SK-N-SH (cell line): ENCODE data around the gene MAN1A1. TPM values are rescaled to one million over a fixed set of nuclear protein-coding genes. Genes with fewer than 3 reads are reported as not detected.

Source experiments
- CTCF ChIA-PET: fragments of 300-600, 350-600 bp; formaldehyde crosslinking; extraction: SDS; loops from one replicate; lab custom pipeline; 2021; lab: Yijun Ruan, JAX
- POLR2A ChIA-PET: fragments of 350-600 bp; sonication (Branson Sonifier 250); formaldehyde crosslinking; extraction: SDS; loops from one replicate; lab custom pipeline; 2020; ENCODE audit warnings: antibody characterized with exemption, inconsistent platforms; lab: Yijun Ruan, JAX
- DNase-seq: peaks from one replicate; pipeline ENCODE4 v3.0.0; 2012
- H2AFZ ChIP-seq: fragments of 200-600 bp; sonication (generic); 2 replicates; pipeline ENCODE4 v1.8.1; 2016; ENCODE audit warnings: antibody characterized with exemption, mild to moderate bottlenecking, low read depth
- H3F3A ChIP-seq: fragments of 200-600 bp; sonication (generic); replicated peaks from 2 replicates; pipeline ENCODE3; 2016; ENCODE audit warnings: antibody characterized with exemption, mild to moderate bottlenecking; ENCODE audit not compliant: insufficient read depth
- H3K27ac ChIP-seq, 2 experiments: fragments of 200-500 bp in 1 of 2; fragments of 200-600 bp in 1 of 2; sonication (Bioruptor generic) in 1 of 2; sonication (generic), shearing (Covaris generic) in 1 of 2; 2 replicates each; pipeline versions ENCODE4 v1.5.1 to v1.6.1; 2014 to 2016; ENCODE audit warnings: low read depth in 2 of 2, inconsistent platforms in 1 of 2, low read length in 1 of 2, mild to moderate bottlenecking in 1 of 2, mixed read lengths in 1 of 2
- H3K27me3 ChIP-seq: fragments of 200-600 bp; sonication (generic), shearing (Covaris generic); 2 replicates; pipeline ENCODE4 v1.6.1; 2016; ENCODE audit warnings: mixed run types; ENCODE audit not compliant: insufficient read depth
- H3K36me3 ChIP-seq, 2 experiments: fragments of 200-500 bp in 1 of 2; fragments of 200-600 bp in 1 of 2; sonication (Bioruptor generic) in 1 of 2; sonication (generic) in 1 of 2; replicated peaks in 1 of 2; 2 replicates each; pipeline versions ENCODE3 to v1.5.1; 2014 to 2016; ENCODE audit warnings: low read length in 1 of 2, mild to moderate bottlenecking in 1 of 2; ENCODE audit not compliant: insufficient read depth in 2 of 2, control insufficient read depth in 1 of 2
- H3K4me1 ChIP-seq, 2 experiments: fragments of 200-500 bp in 1 of 2; fragments of 200-600 bp in 1 of 2; sonication (Bioruptor generic) in 1 of 2; sonication (generic), shearing (Covaris generic) in 1 of 2; 2 replicates each; pipeline versions ENCODE4 v1.5.1 to v1.6.1; 2014 to 2016; ENCODE audit warnings: low read depth in 1 of 2, low read length in 1 of 2, mixed run types in 1 of 2; ENCODE audit not compliant: insufficient read depth in 2 of 2, control insufficient read depth in 1 of 2
- H3K4me2 ChIP-seq: fragments of 200-600 bp; sonication (generic), shearing (Covaris generic); 2 replicates; pipeline ENCODE4 v1.6.1; 2017; ENCODE audit warnings: mixed run types
- H3K4me3 ChIP-seq, 2 experiments: fragments of 200-500 bp in 1 of 2; fragments of 200-600 bp in 1 of 2; sonication (Bioruptor generic) in 1 of 2; sonication (generic), shearing (Covaris generic) in 1 of 2; 2 replicates each; pipeline versions ENCODE4 v1.5.1 to v1.8.1; 2014 to 2016; ENCODE audit warnings: low read depth in 2 of 2, inconsistent platforms in 1 of 2, low read length in 1 of 2, mild to moderate bottlenecking in 1 of 2, mixed read lengths in 1 of 2, moderate library complexity in 1 of 2
- H3K79me2 ChIP-seq: fragments of 200-600 bp; sonication (generic); 2 replicates; pipeline ENCODE4 v1.8.1; 2017; ENCODE audit warnings: mild to moderate bottlenecking; ENCODE audit not compliant: insufficient read depth
- H3K9ac ChIP-seq: fragments of 200-600 bp; sonication (generic); 2 replicates; pipeline ENCODE4 v1.6.1; 2017; ENCODE audit warnings: mixed run types
- H3K9me2 ChIP-seq: fragments of 200-600 bp; sonication (generic); 2 replicates; pipeline ENCODE4 v1.6.1; 2017; ENCODE audit warnings: mixed run types
- H3K9me3 ChIP-seq: fragments of 200-600 bp; sonication (generic); 2 replicates; pipeline ENCODE4 v1.6.1; 2017; ENCODE audit warnings: mixed run types, mild to moderate bottlenecking, moderate library complexity
- H4K20me1 ChIP-seq: fragments of 200-600 bp; sonication (generic); 2 replicates; pipeline ENCODE4 v1.6.1; 2017; ENCODE audit warnings: mild to moderate bottlenecking, mixed run types; ENCODE audit not compliant: insufficient read depth
- CHD2 ChIP-seq: fragments of 150-350 bp; IDR thresholded peaks from 2 replicates; pipeline ENCODE4 v1.6.1; 2018; ENCODE audit warnings: low read length; ENCODE audit not compliant: partially characterized antibody
- EP300 ChIP-seq, 2 experiments: IDR thresholded peaks; 2 replicates each; pipeline versions ENCODE4 v1.4.0 to v1.6.1; 2012; ENCODE audit warnings: borderline replicate concordance in 1 of 2, low read depth in 1 of 2, low read length in 1 of 2
- EZH2phosphoT487 ChIP-seq: fragments of 200-600 bp; sonication (generic); IDR thresholded peaks from 2 replicates; pipeline ENCODE4 v1.6.1; 2017; ENCODE audit warnings: low read depth, mixed run types, mild to moderate bottlenecking, antibody characterized with exemption, moderate library complexity, borderline replicate concordance
- FOSL2 ChIP-seq: IDR thresholded peaks from 2 replicates; pipeline ENCODE4 v1.4.0; 2012; ENCODE audit warnings: low read depth, mild to moderate bottlenecking, moderate library complexity, borderline replicate concordance
- FOXJ3 ChIP-seq: sonication (generic); formaldehyde crosslinking; IDR thresholded peaks from 2 replicates; pipeline ENCODE4 v1.5.1; 2020; ENCODE audit warnings: mild to moderate bottlenecking, missing genetic modification reagents
- GABPA ChIP-seq: IDR thresholded peaks from 2 replicates; pipeline ENCODE4 v1.4.0; 2012; ENCODE audit warnings: low read depth, mild to moderate bottlenecking
- IRF3 ChIP-seq: fragments of 150-350 bp; IDR thresholded peaks from 2 replicates; pipeline ENCODE4 v1.6.1; 2016; ENCODE audit warnings: mild to moderate bottlenecking, low read depth, low read length
- MXI1 ChIP-seq: IDR thresholded peaks from 2 replicates; pipeline ENCODE4 v1.6.1; 2012; ENCODE audit warnings: mild to moderate bottlenecking, low read depth, low read length, improper control_type of control experiment
- NRF1 ChIP-seq: IDR thresholded peaks from 2 replicates; pipeline ENCODE4 v1.6.1; 2012; ENCODE audit warnings: low read depth, mild to moderate bottlenecking, low read length
- RAD21 ChIP-seq: IDR thresholded peaks from 2 replicates; pipeline ENCODE4 v1.6.1; 2012; ENCODE audit warnings: mild to moderate bottlenecking, low read length
- TAF1 ChIP-seq: IDR thresholded peaks from 2 replicates; pipeline ENCODE4 v1.6.1; 2012; ENCODE audit warnings: low read depth, mild to moderate bottlenecking, low read length, moderate library complexity, borderline replicate concordance
- YY1 ChIP-seq: IDR thresholded peaks from 2 replicates; pipeline ENCODE4 v1.4.0; 2012; ENCODE audit warnings: low read depth, mild to moderate bottlenecking
- WGBS: methylation state at CpG from one replicate; pipeline ENCODE4 v1.1.6; 2017; ENCODE audit warnings: low lambda C conversion rate; 5-methylcytosine and 5-hydroxymethylcytosine counted together
- polyA plus RNA-seq, 3 experiments: library from polyadenylated mRNA; depleted of rRNA; stranded (reverse); fragments of >200 nt; gene quantifications; 2 replicates each; pipeline ENCODE4 v1.2.3, GENCODE V29; 2012
- TF ChIP-seq, protein P1 (sequence below): IDR thresholded peaks from 2 replicates; pipeline ENCODE4; 2012

The MAN1A1 gene
- polyA plus RNA-seq, 1 of the 3 experiments (the other 2 are of a cell fraction), result 28.0 TPM

DNA sequence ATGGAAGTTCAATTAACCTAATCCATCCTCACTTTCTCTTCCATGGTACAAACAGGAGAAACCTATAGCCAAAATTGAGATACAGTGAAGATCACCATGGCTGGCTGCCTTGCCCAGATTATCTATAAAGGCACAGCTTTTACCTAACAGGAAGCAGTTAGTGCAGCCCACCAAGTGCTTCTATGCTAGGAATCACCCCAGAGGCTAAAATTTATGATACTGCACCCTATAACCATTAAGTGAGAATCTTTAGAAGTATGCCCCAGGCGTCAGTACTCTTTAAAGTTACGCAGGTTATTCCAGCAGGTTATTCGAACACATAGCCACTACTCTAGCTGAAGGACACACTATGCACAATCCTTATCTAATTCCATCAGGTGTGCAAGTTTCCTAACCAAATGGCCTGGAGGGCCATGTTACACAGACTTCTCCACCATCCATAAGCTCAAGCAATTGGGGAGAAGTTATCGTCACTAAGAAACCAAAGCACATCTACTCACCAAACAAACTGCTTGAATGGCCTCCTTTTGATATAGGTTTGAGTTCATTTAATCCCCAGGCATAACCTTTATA lies 43.1 kb downstream of the MAN1A1 start:
- DNase-seq, result no peak
- H3K27ac ChIP-seq, result no peak overlapping the region
- H4K20me1 ChIP-seq, result no peaks in the 10 kb centered on the region
- CTCF ChIA-PET, result interaction anchor here (1.2 kb wide), 1 partner anchor 8 kb away, joined by 3 read pairs; no protein-coding TSS in a partner anchor
- POLR2A ChIA-PET, result no interaction called here
- H3K27me3 ChIP-seq, result no peaks in the 10 kb centered on the region
- TF ChIP-seq GABPA (no peak), IRF3 (no peak), TAF1 (no peak), EP300 (IDR thresholded peaks at IDR 0.05; ENCODE audit: borderline replicate concordance in 1 of 2, low read depth in 1 of 2, low read length in 1 of 2) (no peak), MXI1 (no peak)
- peaks cover 30 to 31% of the 10 kb centered on the region in 2 experiments for H3K36me3 ChIP-seq
- H3K4me3 ChIP-seq, result no peak overlapping the region
- WGBS, result 63% methylated on average over 4 of the region's 4 CpGs
- no peak overlapping the region for H3K4me2 ChIP-seq
- no peak overlapping the region for H2AFZ ChIP-seq
- no peaks in the 10 kb centered on the region; the same call in 1 of the 2 replicates for H3K79me2 ChIP-seq
- H3K9me2 ChIP-seq, result no peaks in the 10 kb centered on the region
- H3K4me1 ChIP-seq, result peaks cover 4 to 18% of the 10 kb centered on the region in 2 experiments; a peak in 3 of 4 replicates
- peaks cover 30% of the 10 kb centered on the region for H3F3A ChIP-seq
- no peak overlapping the region for H3K9ac ChIP-seq
- no peaks in the 10 kb centered on the region for H3K9me3 ChIP-seq

DNA sequence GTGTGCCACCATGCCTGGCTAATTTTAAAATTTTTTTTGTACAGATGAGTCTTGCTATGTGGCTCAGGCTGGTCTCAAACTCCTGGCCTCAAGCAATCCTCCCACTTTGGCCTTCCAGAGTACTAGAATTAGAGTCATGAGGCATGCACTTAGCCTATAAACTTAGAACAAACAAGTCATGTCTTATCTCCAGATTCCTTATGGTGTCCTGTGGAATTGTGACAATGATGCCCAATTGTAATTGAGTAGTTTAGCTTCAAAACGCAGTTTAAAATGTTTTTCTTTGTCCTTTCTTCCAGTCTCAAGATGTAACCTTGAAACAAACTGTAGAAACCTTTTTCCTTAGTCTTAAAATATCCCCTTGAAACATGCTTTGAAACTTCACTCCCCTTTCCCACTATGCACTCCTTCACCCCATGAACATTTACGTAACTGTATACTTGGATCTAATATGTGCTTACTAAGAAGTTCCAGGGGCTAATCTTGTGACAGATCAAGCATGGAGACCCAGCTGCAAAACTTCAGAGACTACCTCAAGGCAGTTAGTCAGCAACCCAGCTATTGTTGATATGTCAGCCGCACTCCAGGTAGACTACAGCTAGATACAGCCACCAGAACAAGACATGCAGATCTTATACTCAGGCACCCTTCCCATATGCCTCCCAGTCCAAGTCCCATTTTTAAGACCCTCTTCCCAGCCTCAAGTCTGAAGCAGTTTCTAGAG lies 46.2 kb downstream of the MAN1A1 start:
- TF ChIP-seq YY1 (no peak), IRF3 (no peak), FOSL2 (no peak), NRF1 (no peak), MXI1 (no peak), EZH2phosphoT487 (no peak), TAF1 (no peak), RAD21 (no peak), CHD2 (no peak), GABPA (no peak), FOXJ3 (CRISPR knock-in tag) (no peak)
- TF ChIP-seq, protein P1, sequence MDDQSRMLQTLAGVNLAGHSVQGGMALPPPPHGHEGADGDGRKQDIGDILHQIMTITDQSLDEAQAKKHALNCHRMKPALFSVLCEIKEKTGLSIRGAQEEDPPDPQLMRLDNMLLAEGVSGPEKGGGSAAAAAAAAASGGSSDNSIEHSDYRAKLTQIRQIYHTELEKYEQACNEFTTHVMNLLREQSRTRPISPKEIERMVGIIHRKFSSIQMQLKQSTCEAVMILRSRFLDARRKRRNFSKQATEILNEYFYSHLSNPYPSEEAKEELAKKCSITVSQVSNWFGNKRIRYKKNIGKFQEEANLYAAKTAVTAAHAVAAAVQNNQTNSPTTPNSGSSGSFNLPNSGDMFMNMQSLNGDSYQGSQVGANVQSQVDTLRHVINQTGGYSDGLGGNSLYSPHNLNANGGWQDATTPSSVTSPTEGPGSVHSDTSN, result no peak
- CTCF ChIA-PET, result interaction anchor here (0.7 kb wide), 1 partner anchor 31 kb away, joined by 3 read pairs; no protein-coding TSS in a partner anchor
- POLR2A ChIA-PET, result no interaction called here
- H3K27ac ChIP-seq, result no peak overlapping the region
- WGBS, result 95% methylated on average over 3 of the region's 3 CpGs
- peaks cover 4 to 13% of the 10 kb centered on the region in 2 experiments; a peak in 3 of 4 replicates for H3K4me1 ChIP-seq
- H3K4me2 ChIP-seq, result no peak overlapping the region
- H2AFZ ChIP-seq, result no peak overlapping the region
- no peak overlapping the region for H3K4me3 ChIP-seq
- H3K9me3 ChIP-seq, result no peaks in the 10 kb centered on the region
- H4K20me1 ChIP-seq, result no peaks in the 10 kb centered on the region
- peaks cover 31 to 51% of the 10 kb centered on the region in 2 experiments for H3K36me3 ChIP-seq
- H3K9ac ChIP-seq, result no peak overlapping the region
- H3K79me2 ChIP-seq, result no peaks in the 10 kb centered on the region; the same call in 1 of the 2 replicates
- H3K9me2 ChIP-seq, result no peaks in the 10 kb centered on the region
- H3F3A ChIP-seq, result peaks cover 13% of the 10 kb centered on the region
- no peak for DNase-seq
- H3K27me3 ChIP-seq, result no peaks in the 10 kb centered on the region
